ENCODE measurements around the gene GATB.
"Not testable (repeated sequence)": the region's sequence is repeated elsewhere in the genome, so short reads cannot be mapped to it uniquely, and the experiment has no call there.

The GATB gene

DNA sequence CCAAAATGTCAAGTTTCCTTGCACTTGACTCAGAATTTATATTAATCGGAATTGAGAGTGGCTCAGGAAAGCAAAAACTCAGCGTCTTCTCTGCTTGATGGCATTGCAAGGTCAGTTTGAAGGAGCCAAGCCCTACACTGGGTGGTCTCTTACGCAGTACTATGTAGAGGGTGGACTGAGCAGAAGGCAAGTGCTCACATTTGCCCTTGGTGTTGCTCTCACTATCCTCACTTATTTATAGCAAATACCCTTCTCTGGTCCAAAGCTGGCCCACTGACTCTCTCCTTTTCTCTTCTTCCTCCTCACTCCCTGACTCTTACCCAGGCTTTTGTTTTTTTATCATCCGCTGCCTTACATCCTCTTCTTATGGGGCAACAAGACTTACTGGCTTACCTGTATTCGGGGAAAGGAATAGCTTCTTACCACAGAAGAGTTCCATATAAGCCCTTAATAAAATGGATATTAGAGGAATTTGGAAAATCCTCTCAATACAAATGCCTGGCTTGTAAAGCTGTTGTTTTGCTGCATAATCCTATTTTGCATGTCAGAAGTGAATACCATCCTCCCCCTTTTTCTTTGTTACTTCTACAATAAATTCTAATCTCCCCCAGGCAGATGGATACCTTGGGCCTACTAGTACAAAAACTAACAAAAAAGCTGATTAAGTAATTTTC lies 24.8 kb upstream of the GATB start:
- DNase-seq = no peak

DNA sequence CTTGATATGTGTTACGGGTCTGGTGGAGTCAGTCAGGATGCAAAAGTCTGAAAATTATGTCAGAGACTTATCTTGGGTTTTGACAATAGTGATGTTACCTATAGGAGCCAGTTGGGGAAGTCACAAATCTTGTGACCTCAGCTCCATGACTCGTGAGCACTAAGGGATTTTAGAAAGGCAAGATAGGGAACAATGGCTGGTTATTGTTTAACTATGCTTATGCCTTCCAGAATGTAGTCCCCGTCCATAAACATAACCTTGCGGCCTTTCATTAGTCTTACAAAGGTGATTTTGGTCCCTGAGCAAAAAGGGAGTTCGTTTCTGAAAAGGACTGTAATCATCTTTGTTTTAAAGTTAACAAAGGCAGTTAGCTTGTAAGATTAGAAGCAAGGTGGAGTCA lies 23.9 kb upstream of the GATB start:
- no peak for DNase-seq

DNA sequence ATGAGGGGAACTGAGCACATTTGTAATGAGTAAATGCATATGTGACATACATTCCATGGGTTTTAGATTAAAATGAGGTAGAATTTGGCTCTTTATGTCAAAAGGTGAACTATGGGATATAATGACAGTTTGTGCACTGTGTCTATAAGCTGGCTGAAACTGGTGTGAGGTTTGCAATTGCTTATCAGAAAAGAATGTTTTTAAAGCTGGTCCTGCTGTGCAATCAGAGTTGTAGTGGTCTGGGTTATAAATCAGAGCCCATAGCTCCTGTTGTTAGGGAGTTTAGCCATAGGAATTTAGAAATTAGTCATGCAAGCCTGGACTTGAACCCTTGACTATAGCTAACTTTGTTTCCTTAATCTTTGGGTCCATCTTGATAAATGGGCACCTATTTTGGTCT lies 23.1 kb upstream of the GATB start:
- no peak for DNase-seq

DNA sequence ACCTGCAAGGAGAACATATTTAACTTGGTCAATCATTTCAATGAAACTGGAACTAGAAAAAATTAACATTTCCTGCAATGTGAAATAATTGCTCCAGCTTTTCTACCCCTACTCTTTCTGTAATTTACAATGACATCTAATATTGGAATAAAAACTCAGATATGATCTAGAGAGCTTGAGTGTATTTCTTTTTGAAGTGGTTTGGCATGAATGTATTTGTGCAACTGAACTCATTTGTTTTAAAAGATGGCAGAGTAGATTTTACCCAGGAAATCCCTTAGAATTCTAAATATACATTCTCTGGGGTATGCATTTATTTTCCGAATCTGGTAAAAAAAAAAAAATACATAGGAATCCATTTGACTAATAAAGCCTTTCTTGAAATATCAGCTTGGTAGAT lies 21.5 kb upstream of the GATB start:
- no peak for DNase-seq

DNA sequence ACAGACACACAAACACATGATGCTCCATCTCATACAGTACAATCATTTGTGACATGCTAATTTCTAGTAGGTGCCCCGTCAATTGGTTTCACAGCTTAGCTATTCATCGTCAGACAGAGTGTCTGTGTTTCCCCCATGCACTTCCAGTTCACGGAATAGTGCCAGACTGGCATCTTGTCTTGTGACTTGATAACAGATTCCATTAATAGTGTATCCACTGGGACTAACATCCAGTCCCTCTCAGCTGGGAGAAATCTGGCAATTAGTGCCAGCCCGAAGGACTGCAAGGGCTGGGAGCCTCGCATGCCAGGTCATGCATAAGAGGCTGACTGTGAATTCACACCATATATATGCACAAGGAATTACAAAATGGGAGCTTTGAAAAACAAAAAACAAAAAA lies 20.2 kb upstream of the GATB start:
- no peak for DNase-seq

DNA sequence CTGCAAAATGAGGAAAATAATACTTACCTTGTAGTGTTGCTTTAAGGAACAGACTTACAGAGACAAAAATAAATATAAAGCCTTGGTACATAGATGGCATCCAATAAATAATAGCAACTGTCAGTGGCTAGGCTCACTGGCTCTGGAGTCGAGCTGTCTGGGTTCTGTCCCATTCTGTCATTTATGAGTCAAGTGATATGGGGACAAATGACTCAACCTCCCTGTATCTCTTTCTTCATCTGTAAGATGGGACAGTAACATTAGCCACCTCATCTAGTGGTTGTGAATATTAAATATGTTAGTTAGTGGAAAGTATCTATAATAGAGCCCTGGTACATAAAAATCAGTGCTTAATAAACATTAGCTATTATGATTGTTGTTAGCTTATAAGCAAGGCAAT lies 16.7 kb upstream of the GATB start:
- DNase-seq = no peak

DNA sequence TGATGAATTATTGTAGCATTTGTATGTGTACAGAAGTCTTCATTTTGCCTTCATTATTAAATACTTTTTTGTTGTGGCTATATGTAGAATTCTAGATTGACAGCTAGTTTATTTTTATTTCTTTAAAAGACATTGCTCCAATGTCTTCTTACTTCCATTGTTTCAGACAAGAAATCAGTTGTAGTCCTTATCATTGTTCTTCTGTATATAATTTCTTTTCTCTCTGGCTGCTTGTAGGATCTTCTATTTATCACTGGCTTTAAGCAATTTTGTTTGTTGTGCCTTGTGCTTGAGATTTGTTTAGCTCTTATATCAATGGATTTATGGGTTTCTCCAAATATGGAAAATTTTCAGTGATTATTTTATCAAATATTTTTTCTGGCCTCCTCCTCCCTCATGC lies 13.5 kb upstream of the GATB start:
- no peak for DNase-seq

DNA sequence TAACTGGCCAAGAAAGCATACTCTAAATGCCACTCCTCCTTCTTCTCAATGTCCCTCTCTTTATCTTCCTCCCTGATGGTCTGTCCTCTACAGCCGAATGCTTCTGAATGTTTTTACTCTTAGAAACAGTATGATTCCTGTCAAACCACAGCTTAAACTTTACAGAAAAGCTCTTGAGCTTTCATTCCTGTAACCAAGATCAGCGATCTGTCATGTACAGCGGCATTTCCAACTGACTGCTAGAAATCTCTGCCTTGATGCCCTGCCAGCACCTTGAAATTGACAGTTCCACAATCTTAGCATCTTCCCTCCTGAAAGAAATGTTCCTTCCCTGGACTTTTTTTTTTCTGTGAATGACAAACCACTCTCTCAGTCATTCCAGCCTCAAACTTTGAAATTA lies 11.5 kb upstream of the GATB start:
- DNase-seq = no peak

DNA sequence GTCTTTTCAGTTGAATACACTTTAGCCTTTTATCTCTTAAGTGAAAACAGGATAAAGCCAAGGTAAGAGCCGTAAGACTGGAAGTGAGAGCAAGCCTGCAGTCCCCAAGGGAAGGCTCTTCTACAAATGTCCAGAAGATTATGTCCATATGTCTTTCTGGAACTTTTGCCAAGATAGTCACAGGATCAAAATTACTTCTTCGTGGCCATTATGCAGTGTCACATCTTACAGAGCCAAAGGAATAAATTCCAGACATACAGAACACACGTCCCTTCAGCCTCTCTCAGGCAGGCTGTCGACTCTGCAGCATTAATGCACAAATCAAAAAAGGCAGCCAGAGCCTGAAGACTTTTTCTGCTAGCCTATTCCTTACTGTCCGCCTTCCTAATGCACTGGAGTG lies 10.9 kb upstream of the GATB start:
- DNase-seq = no peak

DNA sequence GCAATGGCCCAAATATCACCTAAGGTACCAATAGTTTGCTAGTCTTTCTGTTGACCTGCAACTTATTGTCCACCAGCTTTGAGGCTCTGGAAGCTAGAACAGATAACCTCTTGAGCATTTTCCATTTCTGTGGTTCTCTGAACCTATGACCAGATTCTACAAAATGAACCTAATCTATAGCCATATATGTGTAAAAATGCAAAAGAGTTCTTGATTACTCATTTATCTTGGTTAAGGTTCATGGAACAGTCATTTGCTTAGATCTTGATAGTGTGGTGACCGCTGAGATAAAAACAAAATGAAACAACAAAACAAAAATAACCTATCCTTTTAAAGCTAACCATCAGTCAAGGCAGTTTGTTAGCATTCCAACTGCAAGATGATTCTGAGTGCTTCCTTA lies 9.3 kb upstream of the GATB start:
- no peak for DNase-seq

DNA sequence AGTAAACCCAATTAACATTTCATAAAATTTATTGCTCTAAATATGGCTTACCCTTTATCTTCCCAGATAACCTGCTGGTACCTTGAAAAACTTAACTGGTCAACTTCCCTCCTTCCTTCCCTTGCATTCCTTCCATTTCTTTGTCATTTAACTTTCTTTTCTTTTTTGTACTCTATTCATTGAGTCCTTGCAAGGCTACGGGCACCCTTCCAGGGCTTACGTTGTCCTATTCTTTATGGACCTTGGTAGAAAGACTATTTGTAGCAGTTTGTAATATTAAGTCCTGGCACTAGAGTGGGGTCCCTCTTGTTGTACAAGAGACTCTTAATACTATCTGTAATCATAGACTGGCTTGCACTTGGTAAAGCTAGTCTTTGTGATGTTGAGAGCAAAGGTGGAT lies 8.0 kb upstream of the GATB start:
- DNase-seq = no peak

DNA sequence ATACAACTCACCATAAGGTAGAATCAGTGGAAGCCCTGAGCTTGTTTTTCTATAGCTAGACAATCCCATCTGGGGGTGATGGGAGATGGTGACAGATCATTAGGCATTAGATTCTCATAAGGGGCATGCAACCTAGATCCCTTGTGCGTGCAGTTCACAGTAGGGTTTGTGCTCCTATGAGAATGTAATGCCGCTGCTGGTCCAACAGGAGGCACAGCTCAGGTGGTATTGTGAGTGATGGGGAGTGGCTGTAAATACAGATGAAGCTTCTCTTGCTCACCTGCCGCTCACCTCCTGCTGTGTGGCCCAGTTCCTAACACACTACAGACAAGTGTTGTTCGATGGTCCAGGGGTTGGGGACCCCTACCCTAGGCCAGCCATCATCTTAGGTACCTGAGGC lies 5.9 kb upstream of the GATB start:
- DNase-seq = no peak

DNA sequence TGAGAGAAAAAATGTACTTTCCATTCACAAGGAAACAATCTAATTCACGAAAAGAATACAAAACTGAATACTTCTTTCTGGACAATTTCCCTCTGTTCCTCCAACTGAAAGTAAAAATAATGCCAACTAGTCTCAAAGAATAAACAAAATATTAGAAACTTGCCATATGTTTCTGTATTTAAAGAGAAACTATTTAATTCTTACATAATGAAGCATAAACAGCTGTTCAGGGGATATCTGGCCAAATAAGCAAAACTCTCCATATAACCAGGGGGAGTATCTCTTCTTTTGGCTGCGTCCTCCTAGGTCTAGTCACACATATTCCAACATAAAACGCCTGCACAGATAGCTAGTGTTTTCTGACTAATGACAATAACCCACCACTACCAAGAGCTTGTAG lies 805 bp downstream of the GATB start:
- no peak for DNase-seq

DNA sequence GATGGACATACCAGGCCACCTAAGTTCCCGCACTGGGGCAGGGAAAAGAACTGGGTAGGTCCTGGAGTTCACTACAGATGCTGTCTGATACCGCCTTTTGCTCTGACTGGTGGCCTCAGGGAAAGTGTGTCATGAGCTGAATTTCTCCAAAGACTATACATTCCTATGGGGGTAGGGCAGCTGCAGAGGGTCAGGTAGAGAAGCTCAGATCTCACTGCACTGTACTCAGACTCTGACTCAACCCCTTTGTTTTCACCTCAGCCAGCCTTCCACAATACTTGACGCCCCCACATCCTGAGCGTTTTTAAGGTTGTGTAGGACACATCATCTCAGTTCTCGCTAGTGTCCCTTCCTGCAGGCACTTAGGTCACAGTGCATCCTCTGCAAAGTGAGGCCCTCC lies 7.8 kb downstream of the GATB start:
- no peak for DNase-seq

DNA sequence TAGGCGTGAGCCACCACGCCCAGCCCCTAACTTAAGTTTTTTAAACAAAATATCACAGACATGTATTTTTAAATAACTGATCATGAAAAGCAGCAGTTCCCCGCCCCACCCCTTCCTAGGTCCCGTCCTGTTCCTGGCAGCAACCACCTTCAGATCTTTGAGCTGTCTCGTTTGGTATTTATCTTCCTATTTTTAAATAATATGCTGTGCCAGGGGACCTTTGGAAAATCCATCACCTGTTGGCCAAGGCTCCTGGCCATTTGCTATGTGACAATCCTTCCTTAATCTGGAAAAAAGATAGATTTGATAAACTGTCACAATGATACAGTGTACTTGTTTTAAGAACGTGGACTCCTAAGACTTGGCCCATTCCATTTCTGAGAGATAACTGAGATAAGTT lies 10.7 kb downstream of the GATB start:
- no peak for DNase-seq

DNA sequence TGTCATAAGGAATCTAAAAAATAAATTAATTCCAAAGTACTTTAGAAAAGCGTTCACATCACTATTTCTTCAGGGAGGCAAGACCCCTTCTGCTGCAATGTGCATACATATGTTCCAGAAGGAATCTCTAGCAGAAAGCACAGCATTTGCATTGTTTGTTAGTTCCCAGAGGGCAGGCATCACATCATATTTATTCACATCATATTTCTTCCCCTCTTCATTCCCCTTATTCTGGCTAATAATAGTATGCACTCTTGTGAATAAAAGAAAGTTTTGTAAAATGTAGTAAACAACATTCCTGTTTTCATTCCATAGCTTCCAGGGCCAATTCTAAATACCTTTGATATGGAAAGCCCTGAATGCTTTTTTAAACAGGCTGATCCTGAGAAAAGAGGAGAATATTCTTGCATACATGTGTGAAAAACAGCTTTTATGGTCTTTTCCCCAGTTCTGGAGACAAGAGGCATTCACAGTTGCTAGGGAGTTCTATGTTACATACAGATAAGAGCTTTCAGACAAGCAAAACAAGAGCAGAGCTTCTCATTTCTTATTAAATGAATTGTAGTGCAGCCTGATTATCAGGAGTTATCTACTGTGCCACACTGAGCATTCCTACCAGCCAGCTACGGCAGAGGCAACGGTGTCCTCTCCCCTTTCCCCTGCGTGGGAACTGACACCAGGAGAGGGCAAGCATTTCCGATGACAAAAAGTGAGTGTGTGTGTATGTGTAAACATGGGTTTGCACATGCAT lies 15.2 kb downstream of the GATB start:
- no peak for DNase-seq

DNA sequence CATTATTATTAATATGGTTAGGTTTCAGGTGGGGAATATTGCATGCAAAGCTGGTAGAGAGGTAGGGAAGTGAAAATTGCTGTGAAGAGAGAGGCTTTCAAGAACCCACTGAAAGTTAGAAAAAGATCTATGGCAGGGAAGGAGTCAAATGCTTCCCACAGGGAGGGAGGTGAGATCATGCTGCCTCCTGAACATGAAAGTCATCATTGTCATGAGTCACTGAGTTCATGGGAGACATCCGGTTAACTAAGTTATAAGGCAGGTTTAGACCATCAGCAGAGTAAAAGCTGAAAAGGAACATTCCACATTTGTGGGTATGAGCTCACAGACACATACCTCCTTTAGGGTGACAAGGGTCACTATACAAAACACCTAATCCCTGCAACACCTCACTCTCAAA lies 16.2 kb downstream of the GATB start:
- no peak for DNase-seq

DNA sequence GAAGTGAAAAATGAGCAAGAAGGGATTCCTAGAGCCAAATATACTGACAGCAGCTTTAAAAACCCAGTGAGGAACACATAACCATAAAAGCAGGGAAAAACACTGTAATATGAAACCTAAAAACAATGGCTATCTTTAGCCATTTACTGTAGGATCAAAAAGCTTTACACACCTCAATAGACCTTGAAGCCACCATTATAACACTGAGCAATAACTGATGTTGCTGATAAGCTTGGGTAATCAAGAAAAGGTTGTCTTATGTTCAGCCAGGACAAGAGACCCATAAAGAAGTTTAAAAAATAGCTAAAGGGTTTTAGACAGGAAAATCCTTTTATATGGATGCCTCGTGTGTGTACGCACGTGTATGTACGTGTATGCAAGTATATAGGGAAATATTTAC lies 16.9 kb downstream of the GATB start:
- no peak for DNase-seq

DNA sequence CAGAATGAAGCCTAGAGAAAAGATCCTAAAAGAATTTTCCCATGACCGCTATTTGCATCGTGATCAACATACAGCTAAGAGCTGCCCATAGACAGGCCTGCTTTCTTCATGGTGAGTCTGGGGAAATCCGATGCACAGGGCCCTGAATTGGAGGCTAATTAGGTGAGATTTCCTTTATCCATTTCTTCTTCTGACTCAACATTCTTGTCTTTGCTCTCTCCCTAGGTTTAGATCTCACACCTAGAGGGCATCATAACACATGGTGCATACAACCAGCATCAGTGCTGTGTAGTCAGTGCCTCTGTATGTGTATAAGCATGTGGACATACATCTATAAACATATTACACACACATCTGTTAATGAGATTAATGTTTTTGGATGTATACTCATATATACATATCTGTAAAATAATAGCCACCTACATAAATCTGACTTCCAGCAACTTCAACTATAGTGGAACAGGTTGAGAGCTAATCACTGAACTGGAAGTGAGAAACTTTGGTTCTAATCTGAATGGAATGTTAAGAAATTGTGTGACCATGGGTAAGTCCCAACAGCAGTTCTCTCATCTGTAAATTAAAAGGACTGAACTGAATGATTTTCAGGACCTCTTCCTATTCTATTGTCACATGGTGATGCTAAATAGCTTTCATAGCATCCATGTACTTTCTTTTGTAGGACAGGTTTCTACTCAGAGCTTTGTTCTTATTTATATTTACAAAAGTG lies 17.5 kb downstream of the GATB start:
- DNase-seq = no peak

DNA sequence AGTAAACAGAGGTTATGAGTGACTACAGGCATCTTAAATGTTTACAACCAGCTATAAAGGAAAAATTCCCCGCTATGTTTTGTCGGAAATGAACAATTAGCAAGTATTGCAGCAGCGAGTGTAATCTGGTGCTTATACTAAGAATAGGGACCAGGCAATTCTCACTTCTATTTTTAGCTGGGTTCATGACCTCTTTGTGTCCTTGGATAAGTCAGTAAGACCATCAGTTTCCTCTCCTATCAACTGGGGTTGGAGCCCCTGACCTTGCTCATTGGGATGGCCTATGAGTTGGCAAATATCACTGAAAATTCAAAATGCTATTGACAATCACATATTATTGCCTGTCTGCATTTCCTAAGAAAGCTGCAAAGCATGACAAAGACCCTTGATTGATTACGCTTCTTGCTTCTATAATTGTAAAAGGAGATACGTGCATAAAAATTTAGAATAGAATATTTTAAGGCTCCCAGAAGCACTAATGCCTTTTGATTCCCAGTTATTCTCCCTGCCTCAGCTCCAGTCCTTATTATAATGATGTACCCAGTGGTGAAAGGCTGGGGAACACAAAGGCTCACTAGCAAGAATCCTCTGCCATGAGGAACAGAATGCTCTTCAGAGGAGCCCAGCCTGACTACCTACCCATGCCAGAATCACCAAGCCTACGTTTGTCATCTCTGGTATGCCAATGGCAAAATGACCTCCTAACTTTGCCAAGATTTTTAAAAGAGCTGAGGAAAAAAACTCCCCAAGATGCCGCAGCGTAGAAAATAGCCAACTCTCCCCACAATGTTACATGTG lies 21.9 kb downstream of the GATB start:
- no peak for DNase-seq

DNA sequence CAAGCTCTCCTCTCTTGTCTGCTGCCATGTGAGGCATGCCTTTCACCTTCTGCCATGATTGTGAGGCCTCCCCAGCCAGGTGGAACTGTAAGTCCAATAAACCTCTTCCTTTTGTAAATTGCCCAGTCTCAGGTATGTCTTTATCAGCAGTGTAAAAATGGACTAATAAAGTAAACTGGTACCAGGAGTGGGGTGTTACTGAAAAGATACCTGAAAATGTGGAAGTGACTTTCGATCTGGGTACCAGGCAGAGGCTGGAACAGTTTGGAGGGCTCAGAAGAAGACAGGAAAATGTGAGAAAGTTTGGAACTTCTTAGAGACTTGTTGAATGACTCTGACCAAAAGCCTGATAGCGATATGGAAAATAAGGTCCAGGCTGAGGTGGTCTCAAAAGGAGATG lies 24.0 kb downstream of the GATB start:
- DNase-seq = not testable (repeated sequence)

DNA sequence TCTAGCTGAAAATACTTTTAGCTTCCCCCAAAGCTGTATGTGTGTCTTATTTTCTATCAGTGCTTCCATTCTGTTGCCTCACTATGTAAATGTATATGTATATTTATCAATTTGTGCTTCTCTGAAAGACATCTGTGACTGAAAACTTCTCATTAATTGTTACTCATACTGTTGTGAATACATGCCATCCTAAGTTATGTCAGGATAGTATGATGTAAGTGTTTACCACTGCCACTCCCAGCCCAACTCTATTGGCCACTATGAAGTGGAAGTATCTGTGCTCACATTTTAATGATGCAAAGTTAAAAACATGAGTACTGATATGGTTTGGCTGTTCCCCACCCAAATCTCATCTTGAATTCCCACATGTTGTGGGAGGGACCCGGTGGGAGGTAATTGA lies 24.4 kb downstream of the GATB start:
- DNase-seq = no peak

DNA sequence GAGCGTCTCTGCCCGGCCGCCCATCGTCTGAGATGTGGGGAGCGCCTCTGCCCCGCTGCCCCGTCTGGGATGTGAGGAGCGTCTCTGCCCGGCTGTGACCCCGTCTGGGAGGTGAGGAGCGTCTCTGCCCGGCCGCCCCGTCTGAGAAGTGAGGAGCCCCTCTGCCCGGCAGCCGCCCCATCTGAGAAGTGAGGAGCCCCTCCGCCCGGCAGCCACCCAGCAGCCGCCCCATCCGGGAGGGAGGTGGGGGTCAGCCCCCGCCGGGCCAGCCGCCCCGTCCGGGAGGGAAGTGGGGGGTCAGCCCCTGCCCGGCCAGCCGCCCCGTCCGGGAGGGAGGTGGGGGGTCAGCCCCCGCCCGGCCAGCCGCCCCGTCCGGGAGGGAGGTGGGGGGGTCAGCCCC lies 29.1 kb downstream of the GATB start:
- DNase-seq = not testable (repeated sequence)
